ENCODE measurements around the gene ATPAF2.
A peak's percentile ranks its signal among the peaks of the same experiment; 100 is the strongest.

ATPAF2 gene

GRCh38 chr17:17993366-17993765 is 45.6 kb downstream of the ATPAF2 start:
- no peak for DNase-seq

GRCh38 chr17:17990282-17990681 is 48.7 kb downstream of the ATPAF2 start:
- 88% methylated on average over 2 of the region's 2 CpGs for WGBS
- Histone ChIP-seq H3K9me3 (ENCODE audit: control insufficient read depth, low read length) (no peaks in the 10 kb centered on the region), H2AK5ac (ENCODE audit: low read length, severe bottlenecking) (no peak overlapping the region), H3K27ac (ENCODE audit: low read length, poor library complexity, severe bottlenecking) (no peak overlapping the region), H4K8ac (ENCODE audit: low read length) (no peak overlapping the region), H3K9ac (ENCODE audit: low read length) (peak overlapping the region; percentile 56), H3K27me3 (ENCODE audit: control insufficient read depth in 1 of 2, insufficient read depth in 1 of 2, low read length in 2 of 2) (no peaks in the 10 kb centered on the region), H4K91ac (ENCODE audit: low read length) (no peak overlapping the region), H2AFZ (ENCODE audit: low read depth, low read length) (no peak overlapping the region), H3K23ac (ENCODE audit: low read length in 2 of 2) (no peak overlapping the region), H3K4ac (ENCODE audit: low read depth in 1 of 2, low read length in 2 of 2) (no peak overlapping the region), H3K14ac (ENCODE audit: low read length in 2 of 2) (no peak overlapping the region), H3K4me1 (ENCODE audit: control insufficient read depth, insufficient read depth, low read depth, low read length) (peaks cover 30% of the 10 kb centered on the region), H2BK5ac (ENCODE audit: low read depth, low read length, poor library complexity, severe bottlenecking) (no peak overlapping the region), H3K36me3 (ENCODE audit: control insufficient read depth in 1 of 2, insufficient read depth in 2 of 2, low read depth in 1 of 2, low read length in 2 of 2) (no peaks in the 10 kb centered on the region), H2BK120ac (ENCODE audit: low read depth, low read length) (no peak overlapping the region), H3K4me2 (ENCODE audit: low read length, poor library complexity, severe bottlenecking) (no peak overlapping the region), H3K4me3 (ENCODE audit: insufficient read depth in 1 of 2, low read depth in 1 of 2, low read length in 2 of 2) (no peak overlapping the region), H2BK12ac (ENCODE audit: low read length in 2 of 2) (no peak overlapping the region), H2BK15ac (ENCODE audit: low read depth, poor library complexity, severe bottlenecking) (no peak overlapping the region), H3K18ac (ENCODE audit: low read depth in 1 of 2, low read length in 2 of 2) (no peak overlapping the region), H3K79me1 (replicated peaks; ENCODE audit: low read length, poor library complexity, severe bottlenecking) (no peaks in the 10 kb centered on the region)
- DNase-seq: no peak

More at GRCh38 chr17:17993366-17993765, 45.6 kb downstream of the ATPAF2 start:
- H3K27me3 ChIP-seq (ENCODE audit: control insufficient read depth in 1 of 2, insufficient read depth in 1 of 2, low read length in 2 of 2): no peaks in the 10 kb centered on the region
- no peaks in the 10 kb centered on the region for H3K36me3 ChIP-seq (ENCODE audit: control insufficient read depth in 1 of 2, insufficient read depth in 2 of 2, low read depth in 1 of 2, low read length in 2 of 2)
- H2BK12ac ChIP-seq (ENCODE audit: low read length in 2 of 2): no peak overlapping the region
- H4K91ac ChIP-seq (ENCODE audit: low read length): no peak overlapping the region
- no peak overlapping the region for H2BK120ac ChIP-seq (ENCODE audit: low read depth, low read length)
- H3K79me1 ChIP-seq (replicated peaks; ENCODE audit: low read length, poor library complexity, severe bottlenecking): no peaks in the 10 kb centered on the region
- H3K4me1 ChIP-seq (ENCODE audit: control insufficient read depth, insufficient read depth, low read depth, low read length): peaks cover 29% of the 10 kb centered on the region
- H3K23ac ChIP-seq (ENCODE audit: low read length in 2 of 2): no peak overlapping the region
- H2BK5ac ChIP-seq (ENCODE audit: low read depth, low read length, poor library complexity, severe bottlenecking): no peak overlapping the region
- H3K18ac ChIP-seq (ENCODE audit: low read depth in 1 of 2, low read length in 2 of 2): no peak overlapping the region
- H3K9me3 ChIP-seq (ENCODE audit: control insufficient read depth, low read length): no peaks in the 10 kb centered on the region
- no peak overlapping the region for H3K4me3 ChIP-seq (ENCODE audit: insufficient read depth in 1 of 2, low read depth in 1 of 2, low read length in 2 of 2)
- H3K4me2 ChIP-seq (ENCODE audit: low read length, poor library complexity, severe bottlenecking): no peak overlapping the region
- H2AFZ ChIP-seq (ENCODE audit: low read depth, low read length): no peak overlapping the region
- H3K27ac ChIP-seq (ENCODE audit: low read length, poor library complexity, severe bottlenecking): no peak overlapping the region
- 97% methylated on average over 2 of the region's 2 CpGs for WGBS
- no peak overlapping the region for H3K14ac ChIP-seq (ENCODE audit: low read length in 2 of 2)
- no peak overlapping the region for H4K8ac ChIP-seq (ENCODE audit: low read length)
- H2BK15ac ChIP-seq (ENCODE audit: low read depth, poor library complexity, severe bottlenecking): no peak overlapping the region
- H2AK5ac ChIP-seq (ENCODE audit: low read length, severe bottlenecking): peak overlapping the region; percentile 17
- no peak overlapping the region for H3K4ac ChIP-seq (ENCODE audit: low read depth in 1 of 2, low read length in 2 of 2)
- H3K9ac ChIP-seq (ENCODE audit: low read length): no peak overlapping the region

GRCh38 chr17:17989618-17990017 is 49.4 kb downstream of the ATPAF2 start:
- no peak overlapping the region for H2BK12ac ChIP-seq (ENCODE audit: low read length in 2 of 2)
- H3K4me1 ChIP-seq (ENCODE audit: control insufficient read depth, insufficient read depth, low read depth, low read length): peaks cover 27% of the 10 kb centered on the region
- H3K4me2 ChIP-seq (ENCODE audit: low read length, poor library complexity, severe bottlenecking): no peak overlapping the region
- H3K18ac ChIP-seq (ENCODE audit: low read depth in 1 of 2, low read length in 2 of 2): no peak overlapping the region
- no peak overlapping the region for H3K23ac ChIP-seq (ENCODE audit: low read length in 2 of 2)
- H3K9ac ChIP-seq (ENCODE audit: low read length): no peak overlapping the region
- no peak overlapping the region for H2BK120ac ChIP-seq (ENCODE audit: low read depth, low read length)
- H3K27me3 ChIP-seq (ENCODE audit: control insufficient read depth in 1 of 2, insufficient read depth in 1 of 2, low read length in 2 of 2): no peaks in the 10 kb centered on the region
- no peak overlapping the region for H2BK15ac ChIP-seq (ENCODE audit: low read depth, poor library complexity, severe bottlenecking)
- H3K79me1 ChIP-seq (replicated peaks; ENCODE audit: low read length, poor library complexity, severe bottlenecking): no peaks in the 10 kb centered on the region
- H4K91ac ChIP-seq (ENCODE audit: low read length): peak overlapping the region; percentile 15
- 93% methylated on average over 10 of the region's 10 CpGs for WGBS
- H3K4ac ChIP-seq (ENCODE audit: low read depth in 1 of 2, low read length in 2 of 2): no peak overlapping the region
- H3K9me3 ChIP-seq (ENCODE audit: control insufficient read depth, low read length): no peaks in the 10 kb centered on the region
- no peak overlapping the region for H3K27ac ChIP-seq (ENCODE audit: low read length, poor library complexity, severe bottlenecking)
- H3K4me3 ChIP-seq (ENCODE audit: insufficient read depth in 1 of 2, low read depth in 1 of 2, low read length in 2 of 2): no peak overlapping the region
- no peak overlapping the region for H4K8ac ChIP-seq (ENCODE audit: low read length)
- no peak overlapping the region for H3K14ac ChIP-seq (ENCODE audit: low read length in 2 of 2)
- DNase-seq: no peak
- H2AFZ ChIP-seq (ENCODE audit: low read depth, low read length): no peak overlapping the region
- no peak overlapping the region for H2AK5ac ChIP-seq (ENCODE audit: low read length, severe bottlenecking)
- H3K36me3 ChIP-seq (ENCODE audit: control insufficient read depth in 1 of 2, insufficient read depth in 2 of 2, low read depth in 1 of 2, low read length in 2 of 2): no peaks in the 10 kb centered on the region
- H2BK5ac ChIP-seq (ENCODE audit: low read depth, low read length, poor library complexity, severe bottlenecking): no peak overlapping the region

GRCh38 chr17:17989081-17989480 is 49.9 kb downstream of the ATPAF2 start:
- Histone ChIP-seq H3K36me3 (ENCODE audit: control insufficient read depth in 1 of 2, insufficient read depth in 2 of 2, low read depth in 1 of 2, low read length in 2 of 2) (no peaks in the 10 kb centered on the region), H3K14ac (ENCODE audit: low read length in 2 of 2) (no peak overlapping the region), H2AFZ (ENCODE audit: low read depth, low read length) (no peak overlapping the region), H2BK120ac (ENCODE audit: low read depth, low read length) (no peak overlapping the region), H3K79me1 (replicated peaks; ENCODE audit: low read length, poor library complexity, severe bottlenecking) (no peaks in the 10 kb centered on the region), H3K23ac (ENCODE audit: low read length in 2 of 2) (no peak overlapping the region), H3K4me1 (ENCODE audit: control insufficient read depth, insufficient read depth, low read depth, low read length) (peaks cover 22% of the 10 kb centered on the region), H3K4me2 (ENCODE audit: low read length, poor library complexity, severe bottlenecking) (no peak overlapping the region), H3K27me3 (ENCODE audit: control insufficient read depth in 1 of 2, insufficient read depth in 1 of 2, low read length in 2 of 2) (no peaks in the 10 kb centered on the region), H2BK15ac (ENCODE audit: low read depth, poor library complexity, severe bottlenecking) (no peak overlapping the region), H2AK5ac (ENCODE audit: low read length, severe bottlenecking) (no peak overlapping the region), H4K8ac (ENCODE audit: low read length) (no peak overlapping the region), H3K27ac (ENCODE audit: low read length, poor library complexity, severe bottlenecking) (no peak overlapping the region), H3K9me3 (ENCODE audit: control insufficient read depth, low read length) (no peaks in the 10 kb centered on the region), H3K18ac (ENCODE audit: low read depth in 1 of 2, low read length in 2 of 2) (no peak overlapping the region), H3K4me3 (ENCODE audit: insufficient read depth in 1 of 2, low read depth in 1 of 2, low read length in 2 of 2) (no peak overlapping the region), H4K91ac (ENCODE audit: low read length) (no peak overlapping the region), H3K4ac (ENCODE audit: low read depth in 1 of 2, low read length in 2 of 2) (no peak overlapping the region), H2BK12ac (ENCODE audit: low read length in 2 of 2) (no peak overlapping the region), H3K9ac (ENCODE audit: low read length) (no peak overlapping the region), H2BK5ac (ENCODE audit: low read depth, low read length, poor library complexity, severe bottlenecking) (no peak overlapping the region)
- 93% methylated on average over 9 of the region's 9 CpGs for WGBS
- DNase-seq: no peak

Measured in mesenchymal stem cell (in vitro differentiated cells and primary cell).